ENCODE data around the gene PYHIN1.

The PYHIN1 gene

DNA sequence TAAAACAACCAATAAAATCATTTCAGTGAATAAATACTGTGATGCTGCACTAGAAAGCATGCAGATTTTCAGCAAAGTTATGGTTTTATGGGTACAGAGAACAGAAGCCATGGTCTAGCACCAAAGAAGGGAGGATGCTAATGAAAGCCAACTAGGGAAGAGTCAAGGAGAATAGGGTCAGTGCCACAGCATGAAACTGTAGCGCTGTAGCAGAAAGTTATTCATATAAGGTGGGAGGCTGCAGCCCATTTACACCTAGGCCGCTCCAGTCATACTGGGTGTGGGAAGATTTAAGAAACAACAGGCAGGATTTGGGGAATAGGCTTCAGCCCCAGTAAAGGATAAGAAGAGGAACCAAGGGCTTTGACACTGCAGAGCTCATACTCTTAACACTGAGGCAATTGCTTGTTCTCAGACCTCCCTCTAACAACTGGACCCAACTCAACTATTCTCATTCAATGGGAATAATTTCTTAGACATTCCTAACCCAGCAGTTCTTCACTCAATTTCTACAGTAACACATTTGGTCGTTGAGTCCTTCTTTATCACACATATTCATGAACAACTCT, 82.7 kb downstream of the PYHIN1 start:
- no peak for DNase-seq (ENCODE audit: low read depth in 3 of 3)

DNA sequence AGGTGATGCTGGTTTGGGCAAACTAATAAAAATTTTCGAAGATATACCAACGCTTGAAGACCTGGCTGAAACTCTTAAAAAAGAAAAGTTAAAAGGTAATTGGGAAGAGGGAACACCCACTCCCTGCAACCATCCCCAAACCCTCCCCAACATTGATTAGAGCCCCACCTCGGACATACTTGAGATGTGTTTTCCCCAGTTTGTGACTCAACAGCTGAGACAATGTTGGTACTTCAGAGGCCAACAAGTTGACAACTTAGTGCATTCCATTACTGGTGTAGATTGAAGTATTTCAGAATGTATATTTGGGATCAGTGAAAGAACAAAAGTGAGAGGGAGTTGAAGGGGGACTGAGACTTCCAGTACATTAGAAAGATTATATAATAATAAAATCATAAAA, 83.5 kb downstream of the PYHIN1 start:
- no peak for DNase-seq (ENCODE audit: low read depth in 3 of 3)

DNA sequence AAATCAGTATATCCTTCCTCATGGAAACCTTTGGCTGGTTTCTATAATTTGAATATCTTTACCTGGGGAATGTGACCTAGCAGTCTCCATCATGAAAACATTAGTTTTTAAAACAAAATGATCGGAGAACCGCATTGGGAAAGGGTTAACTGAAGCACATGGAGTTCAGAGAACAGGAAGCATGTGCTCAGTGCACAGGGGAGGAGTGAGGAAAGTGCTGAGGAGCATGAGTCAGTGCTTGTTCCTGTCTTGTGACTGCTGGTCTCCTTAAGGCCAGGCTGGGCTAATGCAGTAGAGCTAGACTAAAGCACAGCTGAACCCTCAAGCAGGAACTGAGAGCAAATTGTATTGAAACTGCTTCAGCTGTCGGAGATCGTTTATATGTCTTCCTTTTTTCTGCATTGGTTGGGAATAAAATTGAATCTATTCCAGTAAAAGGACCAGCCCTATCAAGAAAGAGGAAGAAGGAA, 84.1 kb downstream of the PYHIN1 start:
- peak; percentile 41 to 62 (median 60) for DNase-seq (ENCODE audit: low read depth in 3 of 3)

DNA sequence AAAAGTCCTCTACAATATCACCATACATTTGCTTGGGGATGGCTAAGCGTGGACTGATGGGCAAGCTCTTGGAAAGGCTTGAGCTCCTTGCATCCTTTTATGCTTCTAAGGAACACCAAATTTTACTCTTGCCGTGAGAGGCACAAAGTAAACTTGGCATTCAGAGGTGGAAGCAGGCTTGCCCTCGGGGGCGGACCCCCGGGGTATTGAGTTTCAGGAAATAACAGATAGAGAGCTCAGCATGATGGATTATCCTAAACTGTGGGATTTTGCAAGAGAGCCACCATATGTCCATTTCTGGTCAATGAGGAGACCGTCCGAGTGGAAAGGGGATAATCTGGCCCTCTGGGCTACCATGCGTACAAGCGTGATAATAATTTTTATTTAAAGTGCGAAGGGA, 92.4 kb downstream of the PYHIN1 start:
- no peak for DNase-seq (ENCODE audit: low read depth in 3 of 3)

DNA sequence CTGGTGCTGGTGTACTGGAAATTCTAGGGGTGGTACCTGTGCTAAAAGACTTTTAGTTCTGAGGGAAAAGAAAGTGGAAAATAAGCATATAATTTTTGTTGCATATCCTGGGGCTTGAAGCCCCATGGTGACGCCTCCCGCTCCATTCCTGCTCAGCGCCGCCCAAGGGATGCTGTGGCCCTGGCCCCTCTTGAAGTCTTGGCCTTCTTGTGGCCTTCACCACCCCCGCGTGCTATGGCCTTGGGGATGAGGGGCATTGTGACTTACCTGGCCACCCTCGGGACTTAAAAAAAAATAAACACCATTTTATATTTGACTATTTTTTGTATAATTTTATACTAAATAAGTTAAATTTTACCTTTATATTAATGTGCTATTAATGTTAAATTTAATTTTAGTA, 93.7 kb downstream of the PYHIN1 start:
- no peak for DNase-seq (ENCODE audit: low read depth in 3 of 3)

Data from stimulated activated CD4-positive, alpha-beta T cell treated with anti-CD3 and anti-CD28 coated beads, TNF-alpha, amount 100 ng/mL, for 48 hours (primary cell).